G401 (cell line): ENCODE results near the gene ANKH. TPM values are rescaled to one million over a fixed set of nuclear protein-coding genes. Genes with fewer than 3 reads are reported as not detected.
A peak's percentile ranks its signal among the peaks of the same experiment; 100 is the strongest.
"Not testable (repeated sequence)": the region's sequence is repeated elsewhere in the genome, so short reads cannot be mapped to it uniquely, and the experiment has no call there.

Experiments
- DNase-seq: peaks from one replicate; pipeline ENCODE4 v3.0.0-alpha.2; 2015; ENCODE audit warnings: low spot score
- in situ Hi-C: cut with HindIII; loops from 2 replicates; pipeline ENCODE4 v1.10.0; 2016; ENCODE audit warnings: low sequenced_read_pairs, mixed read lengths
- total RNA-seq: library from RNA; depleted of rRNA; stranded (reverse); fragments of >200 nt; shearing (Covaris generic); gene quantifications from 2 replicates; pipeline ENCODE4 v1.2.3, GENCODE V29; 2014

ANKH gene
- total RNA-seq, 1 experiment from 2014 or later = 0.68 TPM

DNA sequence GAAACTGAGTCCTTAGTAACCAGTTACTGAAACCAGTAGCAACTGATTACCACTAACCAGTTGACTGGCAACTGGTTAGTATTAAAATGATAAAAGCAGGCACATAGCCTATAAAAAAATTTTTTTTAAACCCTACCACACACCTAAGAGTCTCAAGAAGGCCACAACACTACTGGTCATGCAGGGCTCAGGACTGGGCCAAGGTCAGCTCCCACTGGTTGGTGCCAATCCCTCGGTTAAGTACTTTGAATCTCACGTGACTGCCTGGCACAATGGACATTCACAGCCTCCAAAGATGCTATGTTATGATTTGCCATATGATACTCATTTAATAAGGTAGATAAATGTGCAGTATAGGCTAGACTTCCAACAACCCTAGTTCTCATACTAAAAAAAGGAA, 8.5 kb downstream of the ANKH start:
- in situ Hi-C loops = no loop called here
- DNase-seq = no peak

- in situ Hi-C loops = no loop called here
- DNase-seq = no peak
Observed at GRCh38 chr5:14861123-14861765, 10.3 kb downstream of the ANKH start.

DNA sequence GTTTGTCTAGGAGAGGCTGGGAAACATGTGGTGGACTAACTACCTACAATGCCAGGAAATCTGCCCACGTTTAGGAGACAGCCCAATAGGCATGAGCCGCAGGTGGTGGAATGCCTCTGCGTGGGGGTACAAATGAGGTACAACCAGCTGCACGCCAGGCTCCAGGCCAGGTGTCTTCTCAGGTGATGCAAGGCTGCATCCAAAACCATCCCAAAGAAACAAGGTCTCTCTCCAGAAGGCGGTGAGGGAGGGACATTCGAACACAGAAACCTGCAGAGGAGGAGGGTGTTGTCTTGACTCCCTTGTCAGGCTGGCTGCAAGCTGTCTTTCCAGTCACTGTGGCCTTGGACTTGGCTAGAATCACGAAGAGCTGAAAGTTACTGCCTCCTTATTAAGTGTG, 11.6 kb downstream of the ANKH start:
- in situ Hi-C loops = no loop called here
- DNase-seq = peak; percentile 75

GRCh38 chr5:14859150-14859549, 12.4 kb downstream of the ANKH start:
- in situ Hi-C loops = no loop called here
- no peak for DNase-seq

GRCh38 chr5:14855366-14855765, 16.2 kb downstream of the ANKH start:
- in situ Hi-C loops = no loop called here
- no peak for DNase-seq

DNA sequence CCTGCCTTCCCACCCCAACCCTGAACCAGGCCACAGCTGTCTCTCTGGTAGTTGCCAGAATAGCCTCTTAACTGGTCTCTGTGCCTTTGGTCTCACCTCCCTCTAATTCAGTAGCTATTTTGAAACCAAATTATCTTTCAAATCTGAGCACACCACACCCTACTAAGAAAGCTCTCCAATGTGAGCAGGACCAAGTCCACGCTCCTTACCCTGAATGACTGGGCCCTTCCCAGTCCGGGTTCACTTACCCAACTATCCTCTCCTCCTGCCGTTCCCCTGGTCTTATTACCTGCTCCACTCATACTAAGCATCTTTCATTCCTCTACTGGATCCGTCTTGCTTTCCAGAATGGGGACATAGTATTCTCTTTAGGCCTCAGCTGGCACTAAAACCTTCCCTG, 16.8 kb downstream of the ANKH start:
- in situ Hi-C loops = no loop called here
- no peak for DNase-seq

- in situ Hi-C loops = no loop called here
- no peak for DNase-seq
Observed at GRCh38 chr5:14853685-14854084, 17.9 kb downstream of the ANKH start.

DNA sequence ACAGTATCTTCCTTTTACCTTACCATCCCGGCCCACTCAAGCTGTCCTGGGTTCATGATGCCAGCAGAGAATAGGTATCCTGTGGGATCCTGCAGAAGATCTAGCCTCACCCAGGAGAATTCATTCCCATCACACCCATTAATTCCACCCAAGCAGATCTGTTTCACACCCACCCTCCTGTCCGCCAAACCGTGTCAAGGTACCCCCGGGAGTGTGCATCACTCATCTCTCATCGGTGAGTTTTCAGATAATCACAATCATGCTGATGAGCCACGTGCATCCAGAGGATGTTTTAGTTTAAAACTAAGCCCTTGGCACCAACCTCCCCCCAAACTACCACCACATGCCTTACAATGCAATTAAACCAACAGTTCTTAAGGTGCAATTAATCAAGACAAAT, 18.8 kb downstream of the ANKH start:
- no peak for DNase-seq
- in situ Hi-C loops = no loop called here

GRCh38 chr5:14851999-14852526, 19.5 kb downstream of the ANKH start:
- DNase-seq = no peak
- in situ Hi-C loops = no loop called here

- in situ Hi-C loops = no loop called here
Observed at GRCh38 chr5:14851597-14851996, 20.0 kb downstream of the ANKH start.

GRCh38 chr5:14851050-14851419, 20.5 kb downstream of the ANKH start:
- DNase-seq = no peak
- in situ Hi-C loops = no loop called here

More at GRCh38 chr5:14851597-14851996, 20.0 kb downstream of the ANKH start:
- DNase-seq = no peak

- DNase-seq = no peak
- in situ Hi-C loops = no loop called here
Observed at GRCh38 chr5:14850419-14851049, 21.0 kb downstream of the ANKH start.

GRCh38 chr5:14849516-14850294, 21.9 kb downstream of the ANKH start:
- in situ Hi-C loops = no loop called here

GRCh38 chr5:14848942-14849341, 22.6 kb downstream of the ANKH start:
- DNase-seq, in situ Hi-C loops: not testable (repeated sequence)

More at GRCh38 chr5:14849516-14850294, 21.9 kb downstream of the ANKH start:
- no peak for DNase-seq

DNA sequence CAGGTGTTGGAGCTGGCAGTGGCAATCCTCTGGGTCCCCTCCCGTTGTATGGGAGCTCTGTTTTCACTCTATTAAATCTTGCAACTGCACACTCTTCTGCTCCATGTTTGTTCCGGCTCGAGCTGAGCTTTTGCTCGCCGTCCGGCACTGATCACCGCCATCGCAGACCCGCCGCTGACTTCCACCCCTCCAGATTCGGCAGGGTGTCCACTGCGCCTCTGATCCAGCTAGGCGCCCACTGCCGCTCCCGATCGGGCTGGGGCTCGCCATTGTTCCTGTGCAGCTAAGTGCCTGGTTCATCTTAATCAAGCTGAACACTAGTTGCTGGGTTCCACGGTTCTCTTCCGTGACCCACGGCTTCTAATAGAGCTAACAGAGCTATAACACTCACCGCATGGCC, 23.2 kb downstream of the ANKH start:
- no peak for DNase-seq
- in situ Hi-C loops = no loop called here

DNA sequence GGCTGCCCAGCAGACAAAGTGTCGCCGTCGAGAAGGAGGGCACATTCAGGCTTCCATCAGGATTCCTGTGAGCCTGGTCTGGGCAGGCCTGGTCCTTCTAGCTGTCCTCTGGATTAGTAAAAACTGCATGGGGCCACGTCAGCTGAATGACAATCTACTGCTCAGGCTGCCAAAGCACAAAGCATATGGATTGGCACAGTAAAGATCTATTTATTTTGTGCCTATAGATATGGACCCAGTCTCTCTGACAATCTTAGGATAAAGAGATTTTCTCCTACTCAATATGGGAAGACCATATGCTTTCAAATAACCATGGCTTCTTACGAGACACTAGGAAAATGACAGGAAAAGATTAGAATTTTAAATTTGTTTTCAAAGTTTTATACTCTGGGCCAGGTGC, 24.1 kb downstream of the ANKH start:
- in situ Hi-C loops = no loop called here

DNA sequence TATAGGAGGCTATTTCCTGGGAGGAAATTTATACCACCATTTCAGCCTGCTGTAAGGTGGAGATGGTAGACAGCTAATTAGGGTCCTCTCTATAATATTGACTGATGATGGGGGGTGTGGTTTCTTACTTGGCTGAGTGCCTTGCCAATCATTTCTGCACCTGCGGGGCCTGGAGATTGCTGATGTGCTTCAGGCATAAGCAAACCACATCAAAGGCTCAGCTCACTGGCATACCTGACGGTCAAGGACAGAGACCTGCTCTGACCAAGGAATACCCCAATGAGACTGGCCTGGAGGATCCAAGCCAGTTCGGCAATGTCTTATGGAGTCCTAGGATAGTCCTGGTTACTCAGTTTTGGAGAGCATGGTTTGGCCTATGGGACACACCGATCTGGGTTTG, 29.5 kb downstream of the ANKH start:
- in situ Hi-C loops = no loop called here
- no peak for DNase-seq

More for the DNA sequence above, 24.1 kb downstream of the ANKH start:
- DNase-seq = no peak

DNA sequence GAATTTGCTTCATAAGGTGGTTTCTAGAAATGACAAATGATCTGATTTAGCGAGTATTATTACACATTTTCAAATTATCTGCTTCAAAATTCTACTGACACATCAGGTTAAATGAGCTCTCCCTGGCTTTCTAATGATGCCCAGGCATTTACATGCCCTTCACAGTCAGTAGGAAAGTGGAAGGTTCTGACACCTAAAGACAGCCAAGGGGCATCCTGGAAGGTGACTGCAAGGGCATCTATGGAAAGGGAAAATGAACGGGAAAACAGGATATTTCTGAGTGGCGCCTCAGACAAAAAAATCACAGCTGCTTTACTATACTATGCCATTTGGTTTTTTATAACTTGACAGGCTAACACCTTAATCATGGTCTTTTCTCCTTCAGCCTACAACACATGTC, 31.0 kb downstream of the ANKH start:
- in situ Hi-C loops = no loop called here
- no peak for DNase-seq

DNA sequence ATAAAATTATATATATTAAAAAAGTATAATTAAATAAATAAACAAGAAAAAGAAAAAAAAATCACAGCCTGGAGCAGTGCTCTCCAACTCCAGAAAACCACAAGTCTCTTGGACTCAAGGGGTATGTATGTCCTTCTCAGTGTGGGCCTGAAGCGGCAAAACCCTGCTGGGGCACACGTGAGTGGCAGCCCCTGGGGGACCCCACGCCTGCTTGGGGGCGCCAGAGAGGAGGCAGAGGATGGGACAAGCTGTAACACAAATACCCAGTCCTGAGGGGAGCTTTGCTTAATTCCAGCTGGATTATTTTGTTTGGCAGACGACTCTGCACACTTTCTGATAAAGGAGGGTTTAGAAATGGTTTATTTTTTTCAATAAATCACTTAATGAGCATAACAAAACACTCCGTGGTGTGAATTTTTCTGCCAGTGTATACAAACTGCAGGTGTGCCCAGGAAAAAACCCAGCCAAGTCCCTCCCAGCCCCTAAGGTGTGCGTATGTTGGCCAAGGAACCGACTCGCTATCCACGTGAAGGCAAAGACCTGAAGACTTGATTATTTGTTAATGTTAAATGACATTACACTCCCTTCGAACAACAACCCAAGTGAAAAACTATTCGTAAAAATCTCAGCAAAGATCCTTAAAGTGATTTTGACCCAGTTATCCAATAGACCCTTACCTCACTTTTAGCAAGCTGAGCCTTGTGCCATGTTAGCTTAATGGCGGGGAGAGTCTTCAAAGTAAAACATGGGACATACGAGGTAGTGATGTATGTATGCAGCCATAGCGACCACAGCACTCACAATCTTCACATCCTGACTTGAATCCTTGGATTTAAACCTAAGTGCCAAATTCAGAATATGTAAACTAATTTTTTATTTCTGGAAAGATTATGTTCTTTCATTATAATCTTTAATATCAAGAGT, 32.9 kb downstream of the ANKH start:
- DNase-seq = no peak
- in situ Hi-C loops = no loop called here
